Caco-2 (cell line): ENCODE measurements around the gene SMARCE1. TPM values are rescaled to one million over a fixed set of nuclear protein-coding genes. Genes with fewer than 3 reads are reported as not detected.

Experiments
- Bru-seq: library from RNA; stranded (reverse); fragments of 400-500 nt; gene quantifications from one replicate; lab custom pipeline; 2021; lab: Mats Ljungman, UMichigan
- BruChase-seq, 2 experiments: library from RNA; stranded (reverse); fragments of 400-500 nt; gene quantifications; one replicate each; lab custom pipeline; 2021; lab: Mats Ljungman, UMichigan
- BruUV-seq: library from RNA; stranded (reverse); fragments of 400-500 nt; replicated peaks from 2 replicates; lab custom pipeline; 2021; lab: Mats Ljungman, UMichigan
- CTCF ChIA-PET: fragments of 300-600 bp; sonication (Branson Sonifier 250); formaldehyde crosslinking; loops from one replicate; lab custom pipeline; 2022; ENCODE audit warnings: antibody characterized with exemption; lab: Charles Lee
- POLR2A ChIA-PET: fragments of 300-600 bp; sonication (Branson Sonifier 250); formaldehyde crosslinking; loops from one replicate; lab custom pipeline; 2022; ENCODE audit warnings: antibody characterized with exemption; lab: Charles Lee
- DNase-seq, 2 experiments: peaks; one replicate each; pipeline versions ENCODE4 v3.0.0 to v3.0.0-alpha.2; 2020 to 2022
- H3K27me3 ChIP-seq: replicated peaks from 2 replicates; pipeline ENCODE4 v1.6.0; 2011; ENCODE audit warnings: low read length; ENCODE audit not compliant: control insufficient read depth, insufficient read depth
- H3K36me3 ChIP-seq: 2 replicates; pipeline ENCODE4 v1.5.1; 2011; ENCODE audit warnings: low read length; ENCODE audit not compliant: control insufficient read depth, insufficient read depth
- H3K4me1 ChIP-seq: fragments of 250-450 bp; sonication (Bioruptor Pico); 2 replicates; pipeline ENCODE4 v1.5.1; 2020; ENCODE audit warnings: mild to moderate bottlenecking
- H3K4me3 ChIP-seq: 2 replicates; pipeline ENCODE4 v1.5.1; 2011; ENCODE audit warnings: low read depth, mild to moderate bottlenecking, control low read depth, low read length
- H3K9me3 ChIP-seq: fragments of 250-450 bp; sonication (Bioruptor Pico); 2 replicates; pipeline ENCODE4 v1.5.1; 2020; ENCODE audit warnings: mild to moderate bottlenecking, moderate library complexity
- H3K27ac Mint-ChIP-seq: one replicate; pipeline ENCODE4 v1.8.0; 2022; ENCODE audit warnings: mixed read lengths; ENCODE audit not compliant: unreplicated experiment
- H3K27me3 Mint-ChIP-seq: one replicate; pipeline ENCODE4 v1.8.0; 2022; ENCODE audit warnings: mixed read lengths; ENCODE audit not compliant: insufficient read depth, unreplicated experiment
- H3K36me3 Mint-ChIP-seq: one replicate; pipeline ENCODE4 v1.8.0; 2022; ENCODE audit warnings: mild to moderate bottlenecking, mixed read lengths; ENCODE audit not compliant: insufficient read depth, unreplicated experiment
- H3K4me1 Mint-ChIP-seq: one replicate; pipeline ENCODE4 v1.8.0; 2022; ENCODE audit warnings: low read depth, mixed read lengths; ENCODE audit not compliant: unreplicated experiment
- H3K4me3 Mint-ChIP-seq: one replicate; pipeline ENCODE4 v1.8.0; 2022; ENCODE audit warnings: mild to moderate bottlenecking, moderate library complexity, mixed read lengths; ENCODE audit not compliant: unreplicated experiment
- H3K9me3 Mint-ChIP-seq: one replicate; pipeline ENCODE4 v1.8.0; 2022; ENCODE audit warnings: mixed read lengths; ENCODE audit not compliant: unreplicated experiment
- CTCF ChIP-seq, 2 experiments: fragments of 200-600 bp in 1 of 2; IDR thresholded peaks; 1 replicate in 1 of 2; 2 replicates in 1 of 2; pipeline versions ENCODE4 v1.5.1 to v1.8.0; 2011 to 2022; ENCODE audit warnings: antibody characterized with exemption in 1 of 2, control low read depth in 1 of 2, inconsistent platforms in 1 of 2, low read depth in 1 of 2, low read length in 1 of 2, mild to moderate bottlenecking in 1 of 2, moderate library complexity in 1 of 2; ENCODE audit not compliant: insufficient read depth in 1 of 2, severe bottlenecking in 1 of 2, unreplicated experiment in 1 of 2
- intact Hi-C: fragments of 100-400 bp; cut with micrococcal nuclease; formaldehyde crosslinking; loops from one replicate; pipeline ENCODE4 v1.10.0; 2022; ENCODE audit not compliant: unreplicated experiment
- long read RNA-seq: library from polyadenylated mRNA; stranded (forward); transcript quantifications from one replicate; pipeline ENCODE4 v2.0.0, GENCODE V29; 2022
- total RNA-seq: library from RNA; stranded (reverse); gene quantifications from 2 replicates; pipeline ENCODE4 v1.2.3, GENCODE V29; 2022

The SMARCE1 gene
- 126 and 132 TPM in 2 replicates for total RNA-seq
- percentile 96 among the genes with signal in this experiment for Bru-seq, nascent RNA
- percentile 91 among the genes with signal in this experiment for BruChase-seq, experiment 1, labeled RNA remaining after a 2-hour chase
- percentile 96 among the genes with signal in this experiment for BruChase-seq, experiment 2, labeled RNA remaining after a 6-hour chase
- long read RNA-seq, full-length matches to known transcripts: 162 of 187 reads
- long read RNA-seq, partial matches to known transcripts: 13 of 187 reads
- long read RNA-seq, other reads (novel, unspliced or antisense): 12 of 187 reads

GRCh38 chr17:40647624-40648383 is at the start of gene SMARCE1:
Gene SMARCE1 (minus strand): TSS chr17:40647818. CDS start chr17:40645802, 2,016 bp downstream.
- no TSS peak for BruUV-seq
- Histone ChIP-seq H3K27me3 (no peaks in the 10 kb centered on the region), H3K9me3 (no peaks in the 10 kb centered on the region), H3K4me3 (peak within 1 kb of the TSS; percentile 93), H3K36me3 (no peaks in the 10 kb centered on the region; the same call in 1 of the 2 replicates), H3K4me1 (peaks cover 12% of the 10 kb centered on the region)
- Mint-ChIP-seq H3K9me3 (no peaks in the 10 kb centered on the region), H3K27me3 (no peaks in the 10 kb centered on the region), H3K4me1 (peaks cover 10% of the 10 kb centered on the region), H3K27ac (peak within 1 kb of the TSS; percentile 97), H3K36me3 (peaks cover 38% of the 10 kb centered on the region), H3K4me3 (peak within 1 kb of the TSS; percentile 83)
- TF ChIP-seq CTCF (IDR thresholded peaks at IDR 0.05; ENCODE audit: insufficient read depth in 1 of 2, low read depth in 1 of 2, low read length in 1 of 2, severe bottlenecking in 1 of 2, unreplicated experiment in 1 of 2): no peak
- intact Hi-C loops: loop anchor here (1.0 to 2.0 kb wide), 2 partner anchors 55 to 79 kb away; partner anchors contain the start of gene KRT24
- DNase-seq: peak; percentile 82 to 84
- ChIA-PET POLR2A (interaction anchor here (0.7 kb wide), 4 partner anchors 44 to 1741 kb away, joined by 3 to 6 read pairs (median 4); no protein-coding TSS in a partner anchor), CTCF (interaction anchor here (1.0 to 1.8 kb wide), 3 partner anchors 32 to 172 kb away, joined by 3 to 4 read pairs (median 4); no protein-coding TSS in a partner anchor)

DNA sequence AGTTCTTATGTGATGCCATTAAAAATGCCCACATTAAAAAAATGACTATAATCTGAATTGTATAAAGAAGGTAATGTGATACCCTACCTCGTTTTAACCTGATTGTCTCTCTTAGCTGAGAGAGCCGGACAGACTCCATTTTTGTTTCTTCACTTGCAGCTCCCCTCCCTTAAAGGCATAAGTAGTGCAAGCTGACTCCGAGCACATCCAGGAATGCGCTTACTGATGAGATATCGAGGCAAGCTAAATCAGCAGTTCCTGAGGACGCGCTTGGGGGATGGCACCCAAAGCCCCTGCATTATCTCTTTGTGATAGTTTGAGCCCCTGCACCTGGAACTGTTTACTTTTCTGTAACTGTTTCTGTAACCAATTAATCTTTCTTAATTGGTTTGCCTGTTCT is 49.7 kb upstream of the SMARCE1 start:
- no peaks in the 10 kb centered on the region for H3K9me3 ChIP-seq
- DNase-seq: no peak
- H3K27me3 ChIP-seq: no peaks in the 10 kb centered on the region
- no TSS peak for BruUV-seq
- H3K9me3 Mint-ChIP-seq: no peaks in the 10 kb centered on the region
- H3K4me1 Mint-ChIP-seq: peaks cover 32% of the 10 kb centered on the region
- no peak for TF ChIP-seq CTCF (IDR thresholded peaks at IDR 0.05; ENCODE audit: insufficient read depth in 1 of 2, low read depth in 1 of 2, low read length in 1 of 2, severe bottlenecking in 1 of 2, unreplicated experiment in 1 of 2)
- no peaks in the 10 kb centered on the region for H3K36me3 ChIP-seq
- H3K4me1 ChIP-seq: peaks cover 46% of the 10 kb centered on the region
- POLR2A ChIA-PET: no interaction called here
- H3K27me3 Mint-ChIP-seq: no peaks in the 10 kb centered on the region
- no peak overlapping the region for H3K4me3 Mint-ChIP-seq
- no peak overlapping the region for H3K4me3 ChIP-seq
- H3K36me3 Mint-ChIP-seq: no peaks in the 10 kb centered on the region
- CTCF ChIA-PET: interaction anchor here (0.6 kb wide), 1 partner anchor 31 kb away, joined by 3 read pairs; no protein-coding TSS in a partner anchor
- no peak overlapping the region for H3K27ac Mint-ChIP-seq
- intact Hi-C loops: no loop called here

- H3K27me3 Mint-ChIP-seq: no peaks in the 10 kb centered on the region
- DNase-seq: no peak
Measured at GRCh38 chr17:40696651-40697072, 49.0 kb upstream of the SMARCE1 start.

More at GRCh38 chr17:40696651-40697072, 49.0 kb upstream of the SMARCE1 start:
- BruUV-seq: no TSS peak
- Mint-ChIP-seq H3K4me3 (no peak overlapping the region), H3K27ac (peak overlapping the region; percentile 29), H3K9me3 (no peaks in the 10 kb centered on the region), H3K4me1 (peaks cover 27% of the 10 kb centered on the region), H3K36me3 (no peaks in the 10 kb centered on the region)
- ChIA-PET CTCF (interaction anchor here (0.6 to 0.8 kb wide), 2 partner anchors 32 to 48 kb away, joined by 3 read pairs; no protein-coding TSS in a partner anchor), POLR2A (no interaction called here)
- intact Hi-C loops: no loop called here
- Histone ChIP-seq H3K9me3 (no peaks in the 10 kb centered on the region), H3K27me3 (no peaks in the 10 kb centered on the region), H3K4me1 (peaks cover 40% of the 10 kb centered on the region), H3K36me3 (no peaks in the 10 kb centered on the region), H3K4me3 (no peak overlapping the region)
- TF ChIP-seq CTCF (IDR thresholded peaks at IDR 0.05; ENCODE audit: insufficient read depth in 1 of 2, low read depth in 1 of 2, low read length in 1 of 2, severe bottlenecking in 1 of 2, unreplicated experiment in 1 of 2): no peak
